ENCODE results near the gene HNRNPA0.

The HNRNPA0 gene

DNA sequence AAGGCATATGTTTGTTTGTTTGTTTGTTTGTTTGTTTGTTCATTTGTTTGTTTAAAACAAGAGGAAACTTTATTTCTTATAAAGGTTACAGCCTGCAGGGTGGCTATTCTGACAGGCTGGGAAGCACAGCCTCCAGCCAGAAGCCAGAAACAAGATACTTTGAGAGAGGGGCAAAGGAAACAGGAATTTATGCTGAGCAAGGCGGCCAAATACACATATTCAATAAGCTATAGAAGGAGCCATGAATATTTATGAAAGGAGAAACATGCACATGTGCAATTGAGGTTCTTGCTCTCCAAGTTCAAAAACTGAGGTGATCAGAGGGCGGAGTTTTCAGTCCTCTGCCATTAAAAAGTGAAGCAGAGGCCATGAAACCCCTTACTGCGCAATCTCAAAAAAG, 37.8 kb downstream of the HNRNPA0 start:
- TF ChIP-seq CSDC2 (CRISPR knock-in tag; IDR thresholded peaks at IDR 0.05) (no peak), ISL1 (CRISPR knock-in tag; IDR thresholded peaks at IDR 0.05) (no peak), SNAI2 (CRISPR knock-in tag; IDR thresholded peaks at IDR 0.05) (no peak), ZFP3 (CRISPR knock-in tag; IDR thresholded peaks at IDR 0.05) (no peak), ZNF565 (CRISPR knock-in tag; conservative IDR thresholded peaks at IDR 0.05; ENCODE audit: low read depth) (no peak)
- ATAC-seq: no peak

- TF ChIP-seq ZNF8 (CRISPR knock-in tag; IDR thresholded peaks at IDR 0.05): no peak
- TF ChIP-seq ISL1 (CRISPR knock-in tag; IDR thresholded peaks at IDR 0.05): no peak
- no peak for TF ChIP-seq CSRNP3 (CRISPR knock-in tag; IDR thresholded peaks at IDR 0.05)
- no peak for TF ChIP-seq SNAI2 (CRISPR knock-in tag; IDR thresholded peaks at IDR 0.05)
- TF ChIP-seq RARB (CRISPR knock-in tag; IDR thresholded peaks at IDR 0.05): no peak
- TF ChIP-seq ESRRG (CRISPR knock-in tag; IDR thresholded peaks at IDR 0.05): no peak
- TF ChIP-seq ZC3H10 (CRISPR knock-in tag; IDR thresholded peaks at IDR 0.05): no peak
- no peak for TF ChIP-seq GLIS3 (CRISPR knock-in tag; IDR thresholded peaks at IDR 0.05)
- no peak for TF ChIP-seq ZFP30 (CRISPR knock-in tag; IDR thresholded peaks at IDR 0.05)
- TF ChIP-seq CSDC2 (CRISPR knock-in tag; IDR thresholded peaks at IDR 0.05): no peak
- no peak for TF ChIP-seq TCF4 (CRISPR knock-in tag; IDR thresholded peaks at IDR 0.05; ENCODE audit: borderline replicate concordance)
- TF ChIP-seq PATZ1 (CRISPR knock-in tag; IDR thresholded peaks at IDR 0.05; ENCODE audit: borderline replicate concordance): no peak
- TF ChIP-seq TSHZ2 (CRISPR knock-in tag; IDR thresholded peaks at IDR 0.05): no peak
- no peak for TF ChIP-seq ZNF565 (CRISPR knock-in tag; conservative IDR thresholded peaks at IDR 0.05; ENCODE audit: low read depth)
- ATAC-seq: no peak
These were observed 38.7 kb downstream of the HNRNPA0 start for GRCh38 chr5:137715456-137715855.

DNA sequence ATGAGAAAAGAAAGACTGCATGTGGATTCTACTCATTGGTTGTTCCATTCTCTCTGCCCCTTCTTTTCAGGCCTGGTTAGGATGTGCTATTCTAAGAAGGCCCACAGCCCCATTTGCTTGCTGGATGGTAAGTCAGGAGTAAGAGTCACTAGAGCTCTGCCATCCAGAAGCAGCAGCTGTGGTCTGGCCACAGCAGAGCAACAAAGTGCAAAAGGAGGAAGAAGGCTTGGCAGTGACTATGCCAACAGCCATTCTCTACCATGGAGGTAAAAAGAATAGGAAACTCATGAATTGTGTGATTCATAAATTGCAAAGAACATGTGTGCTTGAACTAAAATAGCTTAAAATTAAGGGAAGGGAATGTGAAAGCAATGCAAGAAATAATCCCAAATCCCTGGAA, 39.2 kb downstream of the HNRNPA0 start:
- TF ChIP-seq TOX (CRISPR knock-in tag; IDR thresholded peaks at IDR 0.05; ENCODE audit: borderline replicate concordance) (no peak), PPARA (CRISPR knock-in tag; IDR thresholded peaks at IDR 0.05; ENCODE audit: borderline replicate concordance) (no peak), TSHZ2 (CRISPR knock-in tag; IDR thresholded peaks at IDR 0.05) (no peak), ZNF8 (CRISPR knock-in tag; IDR thresholded peaks at IDR 0.05) (no peak), BACH2 (CRISPR knock-in tag; IDR thresholded peaks at IDR 0.05; ENCODE audit: borderline replicate concordance) (no peak), ISL1 (CRISPR knock-in tag; IDR thresholded peaks at IDR 0.05) (no peak), GLIS3 (CRISPR knock-in tag; IDR thresholded peaks at IDR 0.05) (no peak), RARB (CRISPR knock-in tag; IDR thresholded peaks at IDR 0.05) (no peak), ARNTL (CRISPR knock-in tag; IDR thresholded peaks at IDR 0.05; ENCODE audit: borderline replicate concordance, low read depth) (no peak), CSRNP3 (CRISPR knock-in tag; IDR thresholded peaks at IDR 0.05) (no peak), ZC3H10 (CRISPR knock-in tag; IDR thresholded peaks at IDR 0.05) (no peak), ZFP3 (CRISPR knock-in tag; IDR thresholded peaks at IDR 0.05) (no peak)
- ATAC-seq: no peak
